ENCODE measurements around the gene NRXN2.

The NRXN2 gene

DNA sequence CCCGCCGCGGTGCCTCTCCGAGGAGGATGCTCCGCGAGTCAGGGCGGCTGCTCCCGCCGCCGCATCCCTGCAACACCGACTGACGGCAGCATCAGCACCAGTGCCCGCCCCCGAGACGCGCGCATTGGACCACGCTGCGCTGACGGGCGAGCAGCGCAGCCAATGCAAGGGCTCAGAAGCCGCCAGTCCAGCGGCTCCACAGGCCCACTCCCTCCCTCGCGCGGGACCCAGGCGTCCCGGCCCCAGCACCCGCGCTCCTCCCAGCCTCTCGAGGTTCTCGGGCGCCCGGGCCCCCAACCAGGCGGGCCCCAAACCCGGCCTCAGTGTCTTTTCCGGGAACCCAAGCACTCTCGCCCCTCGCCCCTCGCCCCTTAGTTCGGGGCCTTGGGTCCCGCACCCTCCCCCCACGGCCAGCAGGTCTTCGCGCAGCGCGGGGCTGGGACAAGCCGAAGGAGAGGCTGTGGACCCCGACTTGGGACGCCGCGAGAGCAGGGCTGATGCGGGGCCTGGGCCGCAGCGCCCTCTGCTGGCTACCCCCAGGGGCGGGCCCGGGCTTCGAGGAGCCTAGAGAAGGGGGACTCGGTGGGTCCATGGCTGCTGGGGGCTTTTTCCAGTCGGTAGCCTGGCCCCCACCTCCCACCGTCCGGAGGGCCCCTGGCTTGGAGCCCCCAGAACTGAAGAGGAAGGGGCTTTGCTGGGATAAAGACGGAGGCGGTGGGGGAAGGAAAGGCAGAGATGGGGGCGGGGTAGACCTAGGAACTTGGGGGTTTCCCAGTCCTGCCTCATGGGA lies at the start of gene NRXN2:
Gene NRXN2, minus strand, starts transcription at position 81 of the 790 bp plus-strand sequence. CDS start 9,498 bp downstream, outside the sequence.
- in situ Hi-C loops (cut with MboI; ENCODE audit: low sequenced_read_pairs): no loop called here

DNA sequence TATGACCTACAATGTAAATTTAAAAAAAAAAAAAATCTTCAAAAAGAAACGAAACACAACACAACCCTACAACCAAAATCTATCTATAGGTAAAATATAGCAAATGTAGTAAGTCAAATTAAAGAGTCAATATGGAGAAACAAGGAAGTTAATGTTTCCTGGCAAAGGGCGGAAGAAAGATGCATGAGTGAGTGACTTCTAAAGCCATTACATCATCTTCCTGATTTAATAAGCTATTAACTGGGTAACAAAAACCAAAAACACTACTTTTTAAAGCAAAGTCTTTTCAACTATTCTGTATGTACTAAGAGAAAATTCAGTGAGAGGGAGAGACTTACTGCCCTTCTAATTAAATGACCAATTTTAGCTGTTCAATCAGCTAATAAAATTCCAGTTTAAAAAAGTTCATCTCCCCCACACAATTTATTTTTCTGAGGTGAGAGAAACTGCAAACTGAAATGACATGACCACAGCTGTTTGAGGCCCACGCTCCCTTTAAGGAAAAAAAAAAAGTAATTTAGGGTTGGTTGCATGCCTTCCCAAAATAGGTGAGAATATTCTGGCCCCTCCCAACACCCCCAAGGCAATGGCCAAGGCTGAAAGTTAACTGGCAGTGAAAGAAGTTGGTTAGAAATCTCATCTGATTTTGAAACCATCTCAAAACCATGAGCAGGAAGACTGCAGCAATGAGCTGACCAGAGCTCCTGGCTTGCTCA lies 49.5 kb upstream of the NRXN2 start:
- in situ Hi-C loops (cut with MboI; ENCODE audit: low sequenced_read_pairs): no loop called here

DNA sequence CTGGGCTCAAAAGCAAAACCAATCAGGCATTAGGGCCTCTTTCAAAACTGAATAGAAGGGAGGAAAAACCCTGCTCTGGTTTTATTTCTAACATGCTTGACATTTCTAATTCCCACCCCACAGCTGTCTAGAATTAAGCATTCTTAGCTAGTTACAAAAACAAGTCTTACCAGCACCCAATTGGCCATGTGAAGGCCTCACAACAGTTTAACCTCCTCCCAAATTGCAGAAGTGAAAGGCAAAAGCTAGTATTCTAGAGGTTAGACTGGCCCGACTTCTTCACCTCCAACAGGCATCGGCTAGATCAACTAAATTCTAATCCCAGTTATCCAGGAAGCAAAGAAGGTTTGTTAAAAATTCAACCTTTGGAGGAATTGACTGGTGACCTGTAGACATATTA lies 48.9 kb upstream of the NRXN2 start:
- in situ Hi-C loops (cut with MboI; ENCODE audit: low sequenced_read_pairs): no loop called here

DNA sequence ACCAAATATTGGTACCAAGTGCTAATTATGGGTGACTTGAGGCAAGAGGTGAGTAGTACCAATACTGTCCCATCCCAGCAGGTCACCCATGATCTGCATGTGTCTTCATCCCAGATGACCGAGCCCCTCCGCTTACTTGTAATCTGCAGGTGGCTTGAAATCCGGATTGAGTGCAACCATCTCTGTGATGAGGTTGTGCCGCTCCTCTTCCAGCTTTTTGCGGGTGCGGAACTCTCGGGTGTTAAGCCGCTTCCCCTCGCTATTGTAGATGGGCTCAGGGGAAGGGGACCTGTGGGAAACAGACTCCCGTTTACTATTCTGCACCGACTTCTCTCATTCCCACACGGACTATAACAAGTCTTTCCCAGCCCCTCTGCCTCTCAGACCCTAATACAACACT lies 47.1 kb upstream of the NRXN2 start:
- in situ Hi-C loops (cut with MboI; ENCODE audit: low sequenced_read_pairs): no loop called here

DNA sequence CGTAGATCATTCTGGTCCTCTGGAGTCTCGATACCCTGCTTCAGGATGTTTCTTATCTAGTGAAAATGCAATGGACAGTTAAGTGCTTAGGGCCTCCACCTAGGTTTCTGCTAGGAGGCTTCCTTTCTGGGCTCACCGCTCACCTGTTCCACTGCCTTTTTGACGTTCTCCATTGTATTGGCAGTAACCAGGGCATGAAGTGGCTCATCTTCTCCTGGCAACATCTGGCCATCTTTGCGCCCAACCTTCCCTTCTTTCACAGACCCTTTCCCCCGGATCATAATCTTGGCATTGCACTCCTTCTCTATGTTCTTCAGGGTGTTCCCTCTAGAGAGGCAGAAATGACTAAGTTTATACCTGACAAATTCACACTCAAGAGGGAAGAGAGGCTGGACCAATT lies 46.3 kb upstream of the NRXN2 start:
- in situ Hi-C loops (cut with MboI; ENCODE audit: low sequenced_read_pairs): no loop called here

DNA sequence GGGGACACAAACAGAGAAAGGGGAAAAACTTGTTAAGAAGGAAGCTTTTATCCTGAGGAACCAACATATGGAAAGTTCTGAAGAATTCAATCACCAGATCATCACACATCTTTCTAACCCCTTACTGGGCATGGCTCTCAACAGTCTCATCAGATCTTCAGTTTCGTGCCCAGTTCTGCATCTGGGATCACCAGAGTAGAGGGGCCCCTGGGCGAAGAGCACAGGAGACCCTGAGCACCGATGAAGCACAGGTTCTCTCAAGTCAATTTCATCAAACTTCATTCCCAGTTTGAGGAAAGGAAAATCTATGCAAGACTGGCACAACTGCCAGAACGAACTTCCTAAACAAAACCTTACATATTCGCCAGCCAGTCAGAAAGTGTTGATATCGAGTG lies 45.3 kb upstream of the NRXN2 start:
- in situ Hi-C loops (cut with MboI; ENCODE audit: low sequenced_read_pairs): no loop called here

DNA sequence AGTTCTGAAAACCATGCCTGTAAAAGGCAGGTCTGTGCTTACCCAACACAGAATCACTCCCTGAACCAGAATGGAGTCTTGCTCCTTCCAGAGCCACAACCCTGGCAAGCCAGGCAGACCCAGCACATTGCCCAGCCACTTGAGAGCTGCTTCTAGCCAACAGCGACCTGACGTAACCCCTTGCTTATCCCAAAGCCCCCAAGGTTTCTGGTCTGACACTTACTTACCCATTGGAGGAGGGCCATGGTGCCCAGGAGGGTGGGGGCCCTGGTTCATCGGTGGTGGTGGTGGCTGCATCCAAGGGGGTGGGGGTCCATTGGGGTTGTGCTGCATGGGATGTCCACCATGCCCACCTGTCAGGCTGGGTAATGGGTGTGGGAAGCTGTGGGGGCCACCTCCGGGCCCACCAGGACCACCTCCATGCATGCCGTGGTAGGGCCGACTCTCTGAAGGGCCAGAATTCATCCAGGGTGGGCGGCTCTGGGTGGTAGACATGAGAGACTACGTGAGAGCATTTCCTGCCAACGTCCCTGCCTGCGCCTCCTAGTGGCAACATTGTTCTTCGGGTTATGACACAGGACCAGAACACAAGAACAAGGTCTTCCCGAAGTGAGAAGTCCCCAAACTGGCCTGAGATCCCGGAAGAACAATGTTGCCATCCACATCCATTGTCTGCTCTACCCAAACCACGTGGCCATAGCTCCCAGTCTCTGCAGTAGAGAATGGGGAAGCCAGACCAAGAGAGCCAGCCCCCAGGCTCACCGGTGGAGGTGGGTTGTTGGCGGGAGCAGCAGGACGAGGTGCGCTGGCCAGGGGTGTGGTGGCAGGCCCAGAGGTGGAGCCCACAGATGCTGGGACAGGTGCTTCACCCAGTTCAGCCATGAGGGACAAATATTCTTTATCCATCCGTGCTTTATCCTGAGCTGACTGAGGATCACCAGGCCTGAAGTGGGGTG lies 44.6 kb upstream of the NRXN2 start:
- in situ Hi-C loops (cut with MboI; ENCODE audit: low sequenced_read_pairs): no loop called here

DNA sequence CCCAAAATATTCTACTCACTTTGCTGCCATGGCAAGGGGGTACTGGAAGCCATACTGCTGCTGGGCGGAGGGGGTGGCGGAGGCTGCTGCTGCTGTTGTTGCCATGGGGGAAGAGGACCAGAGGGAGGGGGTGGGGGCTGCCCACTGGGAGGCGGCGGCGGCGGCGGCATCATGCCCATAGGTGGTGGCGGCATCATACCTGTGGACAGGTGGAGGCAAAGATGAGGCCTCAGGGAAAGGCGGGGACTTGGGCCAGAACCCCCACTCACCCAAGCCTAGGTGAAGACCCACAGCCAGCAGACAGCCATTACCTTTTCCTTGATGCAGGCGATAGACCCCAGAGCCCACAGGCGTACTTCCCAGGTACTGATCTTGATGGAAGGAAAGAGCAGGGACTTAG lies 43.9 kb upstream of the NRXN2 start:
- in situ Hi-C loops (cut with MboI; ENCODE audit: low sequenced_read_pairs): no loop called here

DNA sequence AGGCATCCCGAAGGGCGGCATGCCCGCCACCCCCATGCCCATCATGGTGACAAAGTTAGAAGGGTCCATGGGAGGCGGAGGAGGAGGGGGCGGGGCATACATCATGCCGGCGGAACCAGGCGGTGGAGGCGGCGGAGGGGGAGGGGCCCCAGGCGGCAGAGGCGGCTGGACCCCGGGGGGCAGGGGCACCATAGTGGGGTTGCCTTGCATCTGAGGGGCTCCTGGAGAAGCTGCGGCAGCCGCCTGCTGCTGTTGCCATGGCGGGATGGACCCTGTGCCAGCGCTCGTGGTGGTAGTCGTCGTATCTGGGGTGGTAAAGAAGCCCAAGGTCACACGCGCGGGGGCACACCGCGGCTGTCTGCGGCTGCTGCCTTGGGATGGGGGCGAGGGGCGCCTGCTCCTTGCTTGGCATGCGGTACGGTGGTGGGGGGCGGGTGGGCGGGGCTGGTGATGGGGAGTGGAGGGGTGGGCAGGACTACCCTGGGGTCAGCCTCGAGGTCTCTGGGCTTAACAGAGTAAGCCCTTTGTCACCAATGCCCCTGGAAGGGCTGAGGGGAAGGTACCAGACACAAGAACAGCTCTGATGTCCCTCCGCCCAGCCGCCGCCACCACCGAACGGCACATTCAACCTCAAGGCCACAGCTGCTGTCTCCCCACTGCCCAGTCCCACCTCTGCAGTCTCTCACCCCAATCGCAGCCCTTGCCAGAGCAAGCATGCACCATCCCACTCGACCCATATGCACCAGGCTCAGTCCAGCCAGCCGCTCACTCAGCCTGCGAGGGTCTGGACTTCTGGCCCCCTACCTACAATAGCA lies 43.1 kb upstream of the NRXN2 start:
- in situ Hi-C loops (cut with MboI; ENCODE audit: low sequenced_read_pairs): no loop called here

DNA sequence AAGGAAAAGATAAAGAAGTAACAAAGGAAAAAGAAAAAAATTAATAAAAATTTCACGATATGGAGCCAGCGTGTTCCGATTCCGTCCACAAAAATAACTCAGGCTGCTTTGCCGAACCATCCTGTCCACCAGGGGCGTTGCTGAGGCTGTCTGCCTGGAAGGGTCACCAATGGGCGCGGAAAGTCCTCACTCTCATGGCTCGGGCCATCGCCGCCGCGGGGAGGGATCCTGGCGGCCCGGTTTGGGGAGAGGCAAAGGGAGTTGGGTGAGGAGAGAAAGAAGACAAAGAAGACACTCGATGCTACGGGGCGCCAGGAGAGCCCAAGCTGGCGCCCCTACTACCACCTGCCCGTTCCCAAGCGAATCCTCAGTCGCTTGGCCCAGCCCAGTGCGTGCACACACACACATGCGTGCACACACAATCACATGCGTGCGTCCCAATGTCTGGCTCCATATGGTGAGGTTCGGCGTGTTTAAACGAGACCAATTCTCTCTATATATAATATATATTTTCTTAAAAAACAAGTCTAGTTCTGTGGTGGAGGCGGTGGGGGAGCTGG lies 42.4 kb upstream of the NRXN2 start:
- in situ Hi-C loops (cut with MboI; ENCODE audit: low sequenced_read_pairs): no loop called here

DNA sequence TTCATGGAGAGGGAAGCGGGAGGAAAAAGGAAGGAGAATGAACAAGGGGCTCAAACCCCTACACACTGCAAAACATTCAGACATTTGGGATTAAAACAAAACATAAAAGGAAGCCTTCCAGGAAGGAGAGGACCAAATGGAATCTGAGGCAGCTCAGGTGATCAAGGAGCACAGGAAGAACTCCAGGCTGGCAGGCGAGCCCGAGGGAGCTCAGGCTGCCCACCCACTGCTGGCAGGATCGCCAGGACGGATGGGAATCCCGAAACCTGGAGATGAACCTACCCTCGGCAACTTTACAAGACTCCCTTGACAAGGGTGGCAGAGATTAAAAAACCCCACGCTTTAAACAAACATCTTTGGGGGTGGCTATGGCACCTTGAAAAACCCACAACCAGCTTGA lies 41.8 kb upstream of the NRXN2 start:
- in situ Hi-C loops (cut with MboI; ENCODE audit: low sequenced_read_pairs): no loop called here

DNA sequence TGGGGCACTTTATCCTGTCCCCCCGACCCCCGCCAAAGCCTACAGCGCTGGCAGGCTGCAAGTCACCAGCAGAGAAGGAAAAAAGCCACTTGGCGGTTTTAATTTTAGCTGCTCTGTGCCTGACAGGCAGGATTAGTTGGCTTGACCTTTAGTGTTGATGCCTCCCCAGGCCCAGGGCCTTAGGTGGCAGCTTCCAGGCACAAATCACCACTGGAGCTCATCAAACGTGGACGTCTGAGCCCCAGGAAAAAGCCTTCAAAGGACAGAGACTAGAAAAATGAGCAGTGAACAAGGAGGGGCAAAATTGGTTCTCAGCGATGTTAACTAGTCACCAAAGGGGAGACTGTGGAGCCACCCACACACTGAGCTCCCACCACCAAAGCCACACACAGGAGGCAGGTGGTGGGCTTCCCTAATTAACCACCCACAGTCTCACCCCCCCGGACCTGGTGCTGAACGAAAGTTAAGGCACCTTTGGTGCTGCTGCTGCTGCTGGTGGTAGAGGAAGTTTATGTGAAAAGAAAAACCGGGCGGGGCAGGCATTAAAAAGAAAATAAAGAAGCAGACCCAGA lies 41.1 kb upstream of the NRXN2 start:
- in situ Hi-C loops (cut with MboI; ENCODE audit: low sequenced_read_pairs): no loop called here

DNA sequence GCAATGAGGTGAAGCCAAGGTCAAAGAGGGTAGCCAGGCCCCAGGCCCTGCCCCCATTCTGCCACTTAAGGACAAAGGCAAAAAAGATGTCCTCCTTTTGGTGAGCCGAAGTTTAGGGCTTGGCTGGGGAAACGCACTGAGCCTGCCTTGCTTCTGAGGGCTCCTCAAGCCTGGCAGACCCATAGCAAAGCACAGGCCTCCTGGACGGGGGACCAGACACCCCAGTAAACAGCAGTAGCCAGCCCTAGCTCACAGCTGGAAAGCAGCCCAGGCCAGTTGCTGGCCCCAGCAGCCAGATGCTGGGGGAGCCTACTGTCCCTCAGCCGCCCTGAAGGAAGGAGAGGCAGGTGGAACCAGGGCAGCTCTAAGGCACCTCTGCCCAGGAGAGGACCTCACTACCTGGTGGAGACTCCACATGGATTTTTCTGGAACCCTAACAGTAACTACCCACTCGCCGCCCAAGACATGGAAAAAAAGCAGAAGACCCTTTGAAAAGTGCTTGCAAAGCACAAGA lies 40.6 kb upstream of the NRXN2 start:
- in situ Hi-C loops (cut with MboI; ENCODE audit: low sequenced_read_pairs): no loop called here

DNA sequence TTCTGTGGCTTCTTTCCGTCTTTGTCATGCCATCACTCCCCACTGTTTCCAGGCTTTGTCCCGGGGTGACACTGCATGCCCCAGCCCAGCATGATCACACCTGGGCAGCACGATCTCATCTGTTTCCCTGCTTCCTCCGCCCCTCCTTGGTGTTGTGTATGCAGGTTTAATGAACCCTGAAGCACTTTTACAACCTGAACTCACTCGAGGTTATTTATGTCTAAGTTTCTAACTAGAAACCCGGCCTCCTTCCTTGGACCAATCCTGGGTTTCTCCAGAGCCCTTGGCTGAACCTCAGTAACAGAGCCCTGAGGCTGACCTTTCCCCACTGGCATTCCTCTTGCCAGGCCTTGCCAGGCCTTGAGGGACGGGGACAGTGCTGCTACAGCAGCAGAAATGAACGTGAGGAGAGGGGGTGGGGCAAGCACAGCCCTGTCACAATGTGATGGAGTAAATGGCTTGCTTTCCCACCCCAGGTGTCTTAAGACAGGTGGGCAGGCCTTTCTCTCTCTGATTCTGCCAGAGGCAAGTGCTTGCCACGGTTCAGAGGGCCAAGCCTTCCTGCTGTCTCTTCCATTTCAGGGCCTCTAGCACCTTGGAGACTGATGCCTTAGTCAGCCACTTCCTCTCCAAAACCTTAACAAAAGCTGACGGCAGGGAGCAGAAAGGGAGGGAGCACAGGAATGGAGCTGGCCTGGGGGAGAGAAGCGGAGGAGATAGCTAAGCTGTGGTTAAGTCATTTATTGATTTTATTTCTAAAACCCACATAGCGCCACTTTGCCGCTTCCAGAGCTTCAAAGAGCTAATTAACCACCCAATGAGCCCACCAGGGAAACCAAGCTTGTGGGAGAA lies 39.9 kb upstream of the NRXN2 start:
- in situ Hi-C loops (cut with MboI; ENCODE audit: low sequenced_read_pairs): no loop called here

DNA sequence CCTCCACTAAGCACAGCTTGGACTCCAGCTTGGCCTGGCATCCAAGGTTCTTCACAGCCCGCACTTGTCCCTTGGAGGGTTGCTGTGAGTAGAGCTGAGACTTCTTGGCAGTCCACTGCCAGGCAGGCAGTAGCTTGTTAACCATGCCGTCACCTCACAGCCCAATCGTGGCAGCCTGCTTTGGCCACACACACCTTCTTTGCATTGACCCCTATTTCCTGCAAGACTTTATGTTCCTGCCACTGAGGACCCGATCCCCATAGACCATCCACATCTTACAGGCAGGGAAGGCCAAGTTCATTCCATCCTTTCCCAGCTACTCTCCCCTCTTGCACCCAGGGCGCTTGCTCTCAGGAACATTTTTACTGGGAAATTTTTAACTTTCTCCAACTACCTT lies 39.3 kb upstream of the NRXN2 start:
- in situ Hi-C loops (cut with MboI; ENCODE audit: low sequenced_read_pairs): no loop called here

DNA sequence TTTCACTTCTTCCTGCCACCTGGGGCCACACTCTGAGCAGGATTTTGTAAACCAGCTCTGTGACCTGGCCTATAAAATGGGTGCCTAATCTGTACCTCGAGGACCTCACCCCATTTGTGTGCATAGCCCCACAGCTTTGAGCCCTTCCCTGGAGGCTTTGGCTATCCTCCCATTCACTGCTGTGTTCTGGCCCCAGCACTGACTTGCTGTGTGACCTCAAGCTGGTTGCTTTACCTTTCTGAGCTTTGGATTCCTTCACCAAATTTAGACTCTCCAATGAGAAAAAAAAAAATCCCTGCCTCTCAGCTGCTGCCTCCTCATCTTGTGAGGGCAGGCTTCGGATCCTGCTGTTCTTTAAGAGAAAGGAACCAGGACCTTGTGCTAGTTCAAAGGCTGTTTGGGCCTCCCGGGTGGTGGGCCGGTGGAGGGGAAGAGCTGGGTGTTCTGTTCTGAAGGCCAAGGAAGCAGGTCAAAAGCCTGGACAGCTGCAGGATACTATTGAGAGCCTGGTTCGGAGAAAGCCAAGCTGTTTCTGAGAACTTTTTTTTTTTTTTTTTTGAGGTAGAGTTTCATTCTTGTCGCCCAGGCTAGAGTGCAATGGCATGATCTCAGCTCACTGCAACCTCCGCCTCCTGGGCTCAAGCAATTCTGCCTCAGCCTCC lies 37.9 kb upstream of the NRXN2 start:
- in situ Hi-C loops (cut with MboI; ENCODE audit: low sequenced_read_pairs): no loop called here

DNA sequence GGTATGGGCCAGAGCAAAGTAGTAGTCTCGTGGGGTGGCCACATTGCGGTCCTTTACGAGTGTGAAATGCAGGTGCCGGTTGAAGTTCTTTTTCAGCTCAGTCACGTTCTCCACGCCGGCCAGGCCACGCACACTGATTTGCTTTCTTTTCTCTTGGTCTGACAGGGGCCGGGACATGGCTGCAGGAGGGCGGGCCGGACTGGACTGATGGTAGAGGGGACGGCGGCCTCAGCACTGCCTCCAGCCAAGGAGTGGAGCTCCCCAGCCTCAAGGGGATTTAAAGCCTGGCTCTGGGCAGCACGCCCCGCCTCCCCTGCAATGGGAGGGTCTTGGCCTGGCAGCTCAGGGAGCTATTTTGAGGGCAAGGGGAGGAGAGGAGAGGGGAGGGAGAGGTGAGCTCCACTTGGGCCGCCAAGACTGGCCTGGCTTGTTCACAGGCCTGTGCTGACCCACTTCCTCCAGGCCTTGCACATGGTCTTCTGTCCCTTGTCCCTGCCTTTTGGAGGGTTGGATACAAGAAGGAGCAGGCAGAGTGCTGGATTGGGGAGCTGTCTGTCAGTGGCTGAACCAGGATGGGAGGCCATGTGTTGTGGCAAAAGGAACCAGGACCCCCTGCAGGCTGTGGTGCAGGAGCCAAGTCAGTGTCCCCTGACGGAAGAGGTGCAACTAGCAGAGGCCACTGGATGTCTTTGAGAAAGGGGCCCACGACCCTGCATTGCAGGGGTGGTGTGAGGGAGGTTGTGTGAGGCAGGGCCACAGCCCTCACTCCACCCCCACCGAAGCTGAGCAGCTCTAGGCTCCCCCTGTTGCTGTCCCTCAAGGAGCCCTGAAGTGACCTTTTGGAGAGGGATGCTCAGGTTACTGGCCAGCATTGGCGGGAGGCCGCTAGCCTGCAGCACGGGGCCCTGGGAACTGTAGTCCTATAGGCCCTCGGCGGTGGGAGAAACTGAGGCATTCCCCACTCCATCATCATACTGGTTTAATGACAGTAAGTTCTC lies 37.0 kb upstream of the NRXN2 start, which contains the start of gene PYGM:
Gene PYGM, minus strand, starts transcription at position 253 of the 998 bp plus-strand sequence. Its CDS starts 76 bp downstream, at position 177.
- in situ Hi-C loops (cut with MboI; ENCODE audit: low sequenced_read_pairs): no loop called here
